GM12878 (cell line): ENCODE measurements around the gene GPBAR1. TPM values are rescaled to one million over a fixed set of nuclear protein-coding genes. Genes with fewer than 3 reads are reported as not detected.
A peak's percentile ranks its signal among the peaks of the same experiment; 100 is the strongest.

Experiments
- ATF7 ChIP-seq: fragments of 450-650 bp; IDR thresholded peaks from 2 replicates; pipeline ENCODE4 v1.6.1; 2016; ENCODE audit warnings: low read depth, mild to moderate bottlenecking
- IKZF2 ChIP-seq, 2 experiments: fragments of 450-650 bp; IDR thresholded peaks; 2 replicates each; pipeline ENCODE4 v1.6.1; 2017; ENCODE audit warnings: mild to moderate bottlenecking in 2 of 2, moderate library complexity in 2 of 2
- JUNB ChIP-seq: IDR thresholded peaks from 2 replicates; pipeline ENCODE4 v1.6.1; 2016; ENCODE audit warnings: antibody characterized with exemption, mild to moderate bottlenecking
- POLR2A ChIP-seq: IDR thresholded peaks from 2 replicates; pipeline ENCODE4 v1.6.1; 2011; ENCODE audit warnings: low read depth, mild to moderate bottlenecking, low read length
- POU2F2 ChIP-seq: IDR thresholded peaks from 3 replicates; pipeline ENCODE4 v1.6.1; 2011; ENCODE audit warnings: low read depth, mild to moderate bottlenecking, low read length, borderline replicate concordance
- RBBP5 ChIP-seq: fragments of 200-600 bp; sonication (generic); conservative IDR thresholded peaks from 2 replicates; pipeline ENCODE4 v1.6.1; 2016
- SIX5 ChIP-seq: IDR thresholded peaks from 2 replicates; pipeline ENCODE4 v1.6.1; 2011; ENCODE audit warnings: mild to moderate bottlenecking, low read depth, low read length, moderate library complexity; ENCODE audit not compliant: severe bottlenecking
- SMAD5 ChIP-seq: IDR thresholded peaks from 2 replicates; pipeline ENCODE4 v1.6.1; 2016; ENCODE audit warnings: antibody characterized with exemption, low read depth
- WRNIP1 ChIP-seq: IDR thresholded peaks from 2 replicates; pipeline ENCODE4 v1.6.1; 2011; ENCODE audit warnings: low read depth, low read length, improper control_type of control experiment, borderline replicate concordance
- ZNF24 ChIP-seq: fragments of 450-650 bp; IDR thresholded peaks from 2 replicates; pipeline ENCODE4 v1.6.1; 2017; ENCODE audit warnings: antibody characterized with exemption, mild to moderate bottlenecking
- ZZZ3 ChIP-seq: IDR thresholded peaks from 2 replicates; pipeline ENCODE4 v1.6.1; 2011; ENCODE audit warnings: low read depth; ENCODE audit not compliant: control insufficient read depth, insufficient read length
- polyA plus RNA-seq, 11 experiments: library from polyadenylated mRNA; depleted of rRNA in 4 of 11; unstranded in 6 of 11; stranded (reverse) in 5 of 11; fragments of >200 nt; fragmentation: Nextera tagmentation in 4 of 11; fragmentation: Illumina TruSeq in 1 of 11; extraction: Ambion mirVana in 4 of 11; extraction: Trizol in 1 of 11; gene quantifications; 1 replicate in 1 of 11; 2 replicates in 10 of 11; pipeline versions ENCODE4 v1.2.1 to v1.2.3, GENCODE V29; 2011 to 2016; ENCODE audit warnings: inconsistent platforms in 2 of 11, missing spikeins in 2 of 11, low read depth in 1 of 11
- total RNA-seq, 4 experiments: library from RNA; depleted of rRNA in 3 of 4; stranded (reverse); fragments of >200 nt in 3 of 4; fragmentation: Illumina TruSeq in 1 of 4; extraction: Trizol in 1 of 4; gene quantifications; 2 replicates each; pipeline versions ENCODE4 v1.2.1 to v1.2.3, GENCODE V29; 2013 to 2021
- TF ChIP-seq, protein P1 (sequence below): IDR thresholded peaks from 2 replicates; pipeline ENCODE4 v1.6.1; 2012; ENCODE audit warnings: low read depth, low read length, improper control_type of control experiment
- TF ChIP-seq, protein P2 (sequence below): fragments of 450-650 bp; IDR thresholded peaks from 2 replicates; pipeline ENCODE4 v1.6.1; 2014; ENCODE audit warnings: mild to moderate bottlenecking
- TF ChIP-seq, protein P3 (sequence below): IDR thresholded peaks from 2 replicates; pipeline ENCODE4 v1.6.1; 2011; ENCODE audit warnings: mild to moderate bottlenecking, low read depth, low read length, moderate library complexity; ENCODE audit not compliant: insufficient replicate concordance
- TF ChIP-seq, protein P4 (sequence below): fragments of 450-650 bp; IDR thresholded peaks from 2 replicates; pipeline ENCODE4 v1.6.1; 2016; ENCODE audit warnings: mild to moderate bottlenecking, moderate library complexity, borderline replicate concordance
- TF ChIP-seq, protein P5 (sequence below): fragments of 150-350 bp; IDR thresholded peaks from 2 replicates; pipeline ENCODE4 v1.6.1; 2016; ENCODE audit warnings: low read depth, low read length
- TF ChIP-seq, protein P6 (sequence below): IDR thresholded peaks from 2 replicates; pipeline ENCODE4 v1.6.1; 2011; ENCODE audit warnings: borderline replicate concordance, low read depth, mild to moderate bottlenecking, moderate library complexity, mixed read lengths, low read length; ENCODE audit not compliant: insufficient read depth; ENCODE audit errors: extremely low read length

The GPBAR1 gene
- total and polyA plus RNA-seq, 10 of the 15 experiments (the other 5 are each of a cell fraction or from before 2014, with no cell fraction given) = 0.03 to 0.36 (median 0.11) TPM; not detected in 3

DNA sequence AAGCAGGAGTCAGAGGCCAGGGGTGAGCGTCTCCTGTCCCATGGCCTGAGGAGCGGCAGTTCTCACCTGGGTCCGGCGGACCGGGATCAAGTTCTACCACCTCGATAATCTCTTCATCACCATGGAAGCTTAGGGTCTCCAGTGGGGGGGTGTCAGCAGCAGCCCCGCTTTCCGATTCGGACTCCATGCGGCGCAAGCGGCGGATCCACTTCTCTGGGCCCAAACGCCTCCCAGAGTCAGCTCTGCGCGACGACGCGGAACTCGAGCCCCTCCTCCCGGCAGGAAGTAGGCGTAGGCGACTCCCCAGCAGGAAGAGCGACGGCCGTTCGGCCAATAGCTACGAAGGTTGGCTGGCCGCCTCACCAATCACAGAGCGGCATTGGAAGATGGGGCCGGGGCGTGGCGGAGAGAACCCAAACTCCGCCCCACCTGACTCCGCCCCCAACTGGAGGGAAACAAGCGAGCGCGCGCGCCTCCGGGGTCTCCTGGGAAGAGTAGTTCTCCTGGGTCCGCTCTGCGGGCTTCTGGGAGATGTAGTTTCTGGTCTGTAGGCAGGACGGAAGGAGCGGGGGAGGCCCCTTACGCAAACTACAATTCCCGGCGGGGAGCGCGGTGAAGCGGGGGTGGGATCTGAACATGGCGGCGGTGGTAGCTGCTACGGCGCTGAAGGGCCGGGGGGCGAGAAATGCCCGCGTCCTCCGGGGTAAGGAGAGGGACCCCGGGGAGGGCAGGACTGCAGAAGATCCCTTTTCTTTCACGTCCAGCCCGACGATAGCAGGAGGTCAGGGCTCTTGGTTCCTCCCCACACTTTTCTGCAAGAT, 9.3 kb downstream of the GPBAR1 start, which contains the start of the genes AAMP and PNKD (continued):
- TF ChIP-seq, protein P1, sequence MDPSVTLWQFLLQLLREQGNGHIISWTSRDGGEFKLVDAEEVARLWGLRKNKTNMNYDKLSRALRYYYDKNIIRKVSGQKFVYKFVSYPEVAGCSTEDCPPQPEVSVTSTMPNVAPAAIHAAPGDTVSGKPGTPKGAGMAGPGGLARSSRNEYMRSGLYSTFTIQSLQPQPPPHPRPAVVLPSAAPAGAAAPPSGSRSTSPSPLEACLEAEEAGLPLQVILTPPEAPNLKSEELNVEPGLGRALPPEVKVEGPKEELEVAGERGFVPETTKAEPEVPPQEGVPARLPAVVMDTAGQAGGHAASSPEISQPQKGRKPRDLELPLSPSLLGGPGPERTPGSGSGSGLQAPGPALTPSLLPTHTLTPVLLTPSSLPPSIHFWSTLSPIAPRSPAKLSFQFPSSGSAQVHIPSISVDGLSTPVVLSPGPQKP = peak; percentile 52; the same call in 1 of the 2 replicates
- TF ChIP-seq POU2F2 (peak; percentile 59; the same call in 2 of the 3 replicates), ZNF24 (no peak), IKZF2 (IDR thresholded peaks at IDR 0.05) (peak in 1 of 2 experiments; percentile 55; a peak in 1 of 4 replicates), POLR2A (peak; percentile 89), ZZZ3 (no peak), SMAD5 (0 out of 2 replicates have a peak, but pooled peaks have one; percentile 33), JUNB (no peak), SIX5 (peak; percentile 100), ATF7 (peak; percentile 16; the same call in 1 of the 2 replicates), WRNIP1 (no peak), RBBP5 (no peak)
- TF ChIP-seq, protein P2, sequence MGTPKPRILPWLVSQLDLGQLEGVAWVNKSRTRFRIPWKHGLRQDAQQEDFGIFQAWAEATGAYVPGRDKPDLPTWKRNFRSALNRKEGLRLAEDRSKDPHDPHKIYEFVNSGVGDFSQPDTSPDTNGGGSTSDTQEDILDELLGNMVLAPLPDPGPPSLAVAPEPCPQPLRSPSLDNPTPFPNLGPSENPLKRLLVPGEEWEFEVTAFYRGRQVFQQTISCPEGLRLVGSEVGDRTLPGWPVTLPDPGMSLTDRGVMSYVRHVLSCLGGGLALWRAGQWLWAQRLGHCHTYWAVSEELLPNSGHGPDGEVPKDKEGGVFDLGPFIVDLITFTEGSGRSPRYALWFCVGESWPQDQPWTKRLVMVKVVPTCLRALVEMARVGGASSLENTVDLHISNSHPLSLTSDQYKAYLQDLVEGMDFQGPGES = peak; percentile 94
- TF ChIP-seq, protein P3, sequence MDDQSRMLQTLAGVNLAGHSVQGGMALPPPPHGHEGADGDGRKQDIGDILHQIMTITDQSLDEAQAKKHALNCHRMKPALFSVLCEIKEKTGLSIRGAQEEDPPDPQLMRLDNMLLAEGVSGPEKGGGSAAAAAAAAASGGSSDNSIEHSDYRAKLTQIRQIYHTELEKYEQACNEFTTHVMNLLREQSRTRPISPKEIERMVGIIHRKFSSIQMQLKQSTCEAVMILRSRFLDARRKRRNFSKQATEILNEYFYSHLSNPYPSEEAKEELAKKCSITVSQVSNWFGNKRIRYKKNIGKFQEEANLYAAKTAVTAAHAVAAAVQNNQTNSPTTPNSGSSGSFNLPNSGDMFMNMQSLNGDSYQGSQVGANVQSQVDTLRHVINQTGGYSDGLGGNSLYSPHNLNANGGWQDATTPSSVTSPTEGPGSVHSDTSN = peak; percentile 99
- TF ChIP-seq, protein P4, sequence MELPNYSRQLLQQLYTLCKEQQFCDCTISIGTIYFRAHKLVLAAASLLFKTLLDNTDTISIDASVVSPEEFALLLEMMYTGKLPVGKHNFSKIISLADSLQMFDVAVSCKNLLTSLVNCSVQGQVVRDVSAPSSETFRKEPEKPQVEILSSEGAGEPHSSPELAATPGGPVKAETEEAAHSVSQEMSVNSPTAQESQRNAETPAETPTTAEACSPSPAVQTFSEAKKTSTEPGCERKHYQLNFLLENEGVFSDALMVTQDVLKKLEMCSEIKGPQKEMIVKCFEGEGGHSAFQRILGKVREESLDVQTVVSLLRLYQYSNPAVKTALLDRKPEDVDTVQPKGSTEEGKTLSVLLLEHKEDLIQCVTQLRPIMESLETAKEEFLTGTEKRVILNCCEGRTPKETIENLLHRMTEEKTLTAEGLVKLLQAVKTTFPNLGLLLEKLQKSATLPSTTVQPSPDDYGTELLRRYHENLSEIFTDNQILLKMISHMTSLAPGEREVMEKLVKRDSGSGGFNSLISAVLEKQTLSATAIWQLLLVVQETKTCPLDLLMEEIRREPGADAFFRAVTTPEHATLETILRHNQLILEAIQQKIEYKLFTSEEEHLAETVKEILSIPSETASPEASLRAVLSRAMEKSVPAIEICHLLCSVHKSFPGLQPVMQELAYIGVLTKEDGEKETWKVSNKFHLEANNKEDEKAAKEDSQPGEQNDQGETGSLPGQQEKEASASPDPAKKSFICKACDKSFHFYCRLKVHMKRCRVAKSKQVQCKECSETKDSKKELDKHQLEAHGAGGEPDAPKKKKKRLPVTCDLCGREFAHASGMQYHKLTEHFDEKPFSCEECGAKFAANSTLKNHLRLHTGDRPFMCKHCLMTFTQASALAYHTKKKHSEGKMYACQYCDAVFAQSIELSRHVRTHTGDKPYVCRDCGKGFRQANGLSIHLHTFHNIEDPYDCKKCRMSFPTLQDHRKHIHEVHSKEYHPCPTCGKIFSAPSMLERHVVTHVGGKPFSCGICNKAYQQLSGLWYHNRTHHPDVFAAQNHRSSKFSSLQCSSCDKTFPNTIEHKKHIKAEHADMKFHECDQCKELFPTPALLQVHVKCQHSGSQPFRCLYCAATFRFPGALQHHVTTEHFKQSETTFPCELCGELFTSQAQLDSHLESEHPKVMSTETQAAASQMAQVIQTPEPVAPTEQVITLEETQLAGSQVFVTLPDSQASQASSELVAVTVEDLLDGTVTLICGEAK = peak; percentile 91
- TF ChIP-seq, protein P5, sequence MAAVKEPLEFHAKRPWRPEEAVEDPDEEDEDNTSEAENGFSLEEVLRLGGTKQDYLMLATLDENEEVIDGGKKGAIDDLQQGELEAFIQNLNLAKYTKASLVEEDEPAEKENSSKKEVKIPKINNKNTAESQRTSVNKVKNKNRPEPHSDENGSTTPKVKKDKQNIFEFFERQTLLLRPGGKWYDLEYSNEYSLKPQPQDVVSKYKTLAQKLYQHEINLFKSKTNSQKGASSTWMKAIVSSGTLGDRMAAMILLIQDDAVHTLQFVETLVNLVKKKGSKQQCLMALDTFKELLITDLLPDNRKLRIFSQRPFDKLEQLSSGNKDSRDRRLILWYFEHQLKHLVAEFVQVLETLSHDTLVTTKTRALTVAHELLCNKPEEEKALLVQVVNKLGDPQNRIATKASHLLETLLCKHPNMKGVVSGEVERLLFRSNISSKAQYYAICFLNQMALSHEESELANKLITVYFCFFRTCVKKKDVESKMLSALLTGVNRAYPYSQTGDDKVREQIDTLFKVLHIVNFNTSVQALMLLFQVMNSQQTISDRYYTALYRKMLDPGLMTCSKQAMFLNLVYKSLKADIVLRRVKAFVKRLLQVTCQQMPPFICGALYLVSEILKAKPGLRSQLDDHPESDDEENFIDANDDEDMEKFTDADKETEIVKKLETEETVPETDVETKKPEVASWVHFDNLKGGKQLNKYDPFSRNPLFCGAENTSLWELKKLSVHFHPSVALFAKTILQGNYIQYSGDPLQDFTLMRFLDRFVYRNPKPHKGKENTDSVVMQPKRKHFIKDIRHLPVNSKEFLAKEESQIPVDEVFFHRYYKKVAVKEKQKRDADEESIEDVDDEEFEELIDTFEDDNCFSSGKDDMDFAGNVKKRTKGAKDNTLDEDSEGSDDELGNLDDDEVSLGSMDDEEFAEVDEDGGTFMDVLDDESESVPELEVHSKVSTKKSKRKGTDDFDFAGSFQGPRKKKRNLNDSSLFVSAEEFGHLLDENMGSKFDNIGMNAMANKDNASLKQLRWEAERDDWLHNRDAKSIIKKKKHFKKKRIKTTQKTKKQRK = peak; percentile 19; the same call in 1 of the 2 replicates
- TF ChIP-seq, protein P6, sequence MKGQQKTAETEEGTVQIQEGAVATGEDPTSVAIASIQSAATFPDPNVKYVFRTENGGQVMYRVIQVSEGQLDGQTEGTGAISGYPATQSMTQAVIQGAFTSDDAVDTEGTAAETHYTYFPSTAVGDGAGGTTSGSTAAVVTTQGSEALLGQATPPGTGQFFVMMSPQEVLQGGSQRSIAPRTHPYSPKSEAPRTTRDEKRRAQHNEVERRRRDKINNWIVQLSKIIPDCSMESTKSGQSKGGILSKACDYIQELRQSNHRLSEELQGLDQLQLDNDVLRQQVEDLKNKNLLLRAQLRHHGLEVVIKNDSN = peak; percentile 15
